A549 (cell line): ENCODE data around the gene LARGE1.

Experiments used
- CBX8 ChIP-seq: fragments of 200-600 bp; sonication (generic); IDR thresholded peaks from 2 replicates; pipeline ENCODE4 v1.6.1; 2016
- CEBPB ChIP-seq, 2 experiments: fragments of >200 bp in 1 of 2; sonication (Bioruptor Twin) in 1 of 2; formaldehyde crosslinking in 1 of 2; IDR thresholded peaks; 2 replicates each; pipeline ENCODE4 v1.6.1; 2012 to 2016
- EP300 ChIP-seq, 2 experiments: fragments of >200 bp; sonication (Bioruptor Twin); formaldehyde crosslinking; IDR thresholded peaks; 2 replicates in 1 of 2; 3 replicates in 1 of 2; pipeline ENCODE4 v1.6.1; 2016 to 2017
- MYC ChIP-seq: IDR thresholded peaks from 2 replicates; pipeline ENCODE4 v1.6.1; 2012; ENCODE audit warnings: mild to moderate bottlenecking, inconsistent platforms, low read length, improper control_type of control experiment, borderline replicate concordance
- POLR2AphosphoS2 ChIP-seq: conservative IDR thresholded peaks from 2 replicates; pipeline ENCODE4 v1.6.1; 2012; ENCODE audit warnings: low read length, improper control_type of control experiment, inconsistent platforms
- RFX5 ChIP-seq: fragments of 450-650 bp; IDR thresholded peaks from 2 replicates; pipeline ENCODE4 v1.7.1; 2014; ENCODE audit warnings: antibody characterized with exemption, mild to moderate bottlenecking, moderate library complexity
- RNF2 ChIP-seq: fragments of 200-600 bp; sonication (generic); IDR thresholded peaks from 2 replicates; pipeline ENCODE4 v1.6.1; 2016; ENCODE audit warnings: low read depth, mild to moderate bottlenecking, antibody characterized with exemption, moderate library complexity, borderline replicate concordance
- TF ChIP-seq, protein P1 (sequence below): fragments of >200 bp; sonication (Bioruptor Twin); formaldehyde crosslinking; IDR thresholded peaks from 3 replicates; pipeline ENCODE4 v1.5.1; 2016
- TF ChIP-seq, protein P2 (sequence below): fragments of 200-600 bp; sonication (generic); IDR thresholded peaks from 2 replicates; pipeline ENCODE4 v1.6.1; 2016; ENCODE audit warnings: antibody characterized with exemption, mild to moderate bottlenecking, moderate library complexity

DNA sequence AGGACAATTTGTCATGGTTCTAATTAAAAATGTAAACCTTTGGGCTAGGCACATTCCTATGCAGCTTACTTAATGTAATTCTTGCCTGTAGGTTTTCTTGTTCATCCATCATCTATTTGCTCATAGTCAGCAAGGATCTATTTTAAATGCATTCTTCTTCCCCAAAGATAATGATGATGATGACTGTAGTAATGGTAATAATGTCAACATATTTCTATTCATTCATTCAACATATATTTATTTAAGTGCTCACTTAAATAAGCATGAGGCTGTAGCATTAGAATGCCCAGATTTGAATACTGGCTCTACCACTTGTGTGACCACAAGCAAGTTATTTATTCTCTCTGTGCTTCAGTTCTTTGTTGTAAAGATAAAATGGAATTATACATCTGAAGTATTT lies 692.5 kb downstream of the LARGE1 start:
- TF ChIP-seq, protein P1, sequence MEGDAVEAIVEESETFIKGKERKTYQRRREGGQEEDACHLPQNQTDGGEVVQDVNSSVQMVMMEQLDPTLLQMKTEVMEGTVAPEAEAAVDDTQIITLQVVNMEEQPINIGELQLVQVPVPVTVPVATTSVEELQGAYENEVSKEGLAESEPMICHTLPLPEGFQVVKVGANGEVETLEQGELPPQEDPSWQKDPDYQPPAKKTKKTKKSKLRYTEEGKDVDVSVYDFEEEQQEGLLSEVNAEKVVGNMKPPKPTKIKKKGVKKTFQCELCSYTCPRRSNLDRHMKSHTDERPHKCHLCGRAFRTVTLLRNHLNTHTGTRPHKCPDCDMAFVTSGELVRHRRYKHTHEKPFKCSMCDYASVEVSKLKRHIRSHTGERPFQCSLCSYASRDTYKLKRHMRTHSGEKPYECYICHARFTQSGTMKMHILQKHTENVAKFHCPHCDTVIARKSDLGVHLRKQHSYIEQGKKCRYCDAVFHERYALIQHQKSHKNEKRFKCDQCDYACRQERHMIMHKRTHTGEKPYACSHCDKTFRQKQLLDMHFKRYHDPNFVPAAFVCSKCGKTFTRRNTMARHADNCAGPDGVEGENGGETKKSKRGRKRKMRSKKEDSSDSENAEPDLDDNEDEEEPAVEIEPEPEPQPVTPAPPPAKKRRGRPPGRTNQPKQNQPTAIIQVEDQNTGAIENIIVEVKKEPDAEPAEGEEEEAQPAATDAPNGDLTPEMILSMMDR: no peak
- no peak for TF ChIP-seq POLR2AphosphoS2
- TF ChIP-seq, protein P2, sequence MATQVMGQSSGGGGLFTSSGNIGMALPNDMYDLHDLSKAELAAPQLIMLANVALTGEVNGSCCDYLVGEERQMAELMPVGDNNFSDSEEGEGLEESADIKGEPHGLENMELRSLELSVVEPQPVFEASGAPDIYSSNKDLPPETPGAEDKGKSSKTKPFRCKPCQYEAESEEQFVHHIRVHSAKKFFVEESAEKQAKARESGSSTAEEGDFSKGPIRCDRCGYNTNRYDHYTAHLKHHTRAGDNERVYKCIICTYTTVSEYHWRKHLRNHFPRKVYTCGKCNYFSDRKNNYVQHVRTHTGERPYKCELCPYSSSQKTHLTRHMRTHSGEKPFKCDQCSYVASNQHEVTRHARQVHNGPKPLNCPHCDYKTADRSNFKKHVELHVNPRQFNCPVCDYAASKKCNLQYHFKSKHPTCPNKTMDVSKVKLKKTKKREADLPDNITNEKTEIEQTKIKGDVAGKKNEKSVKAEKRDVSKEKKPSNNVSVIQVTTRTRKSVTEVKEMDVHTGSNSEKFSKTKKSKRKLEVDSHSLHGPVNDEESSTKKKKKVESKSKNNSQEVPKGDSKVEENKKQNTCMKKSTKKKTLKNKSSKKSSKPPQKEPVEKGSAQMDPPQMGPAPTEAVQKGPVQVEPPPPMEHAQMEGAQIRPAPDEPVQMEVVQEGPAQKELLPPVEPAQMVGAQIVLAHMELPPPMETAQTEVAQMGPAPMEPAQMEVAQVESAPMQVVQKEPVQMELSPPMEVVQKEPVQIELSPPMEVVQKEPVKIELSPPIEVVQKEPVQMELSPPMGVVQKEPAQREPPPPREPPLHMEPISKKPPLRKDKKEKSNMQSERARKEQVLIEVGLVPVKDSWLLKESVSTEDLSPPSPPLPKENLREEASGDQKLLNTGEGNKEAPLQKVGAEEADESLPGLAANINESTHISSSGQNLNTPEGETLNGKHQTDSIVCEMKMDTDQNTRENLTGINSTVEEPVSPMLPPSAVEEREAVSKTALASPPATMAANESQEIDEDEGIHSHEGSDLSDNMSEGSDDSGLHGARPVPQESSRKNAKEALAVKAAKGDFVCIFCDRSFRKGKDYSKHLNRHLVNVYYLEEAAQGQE: no peak
- TF ChIP-seq RNF2: no peak
- no peak for TF ChIP-seq RFX5
- no peak for TF ChIP-seq EP300 (IDR thresholded peaks at IDR 0.05)
- no peak for TF ChIP-seq MYC
- TF ChIP-seq CBX8: no peak
- no peak for TF ChIP-seq CEBPB (IDR thresholded peaks at IDR 0.05)
